ENCODE data around the gene CDH2.

GRCh38 chr18:27903906-27904305, 273.0 kb downstream of the CDH2 start:
- TF ChIP-seq CTCF (conservative IDR thresholded peaks at IDR 0.05) (no peak), ZFX (IDR thresholded peaks at IDR 0.05) (no peak)
